DMS153 treated with DMSO at 0.1 percent for 48 hours (cell line): Measurements from ENCODE around the gene VSIG10L.

Experiments used
- DNase-seq: peaks from one replicate; lab custom pipeline; 2025; ENCODE audit not compliant: unreplicated experiment; lab: John Stamatoyannopoulos, UW

The VSIG10L gene

DNA sequence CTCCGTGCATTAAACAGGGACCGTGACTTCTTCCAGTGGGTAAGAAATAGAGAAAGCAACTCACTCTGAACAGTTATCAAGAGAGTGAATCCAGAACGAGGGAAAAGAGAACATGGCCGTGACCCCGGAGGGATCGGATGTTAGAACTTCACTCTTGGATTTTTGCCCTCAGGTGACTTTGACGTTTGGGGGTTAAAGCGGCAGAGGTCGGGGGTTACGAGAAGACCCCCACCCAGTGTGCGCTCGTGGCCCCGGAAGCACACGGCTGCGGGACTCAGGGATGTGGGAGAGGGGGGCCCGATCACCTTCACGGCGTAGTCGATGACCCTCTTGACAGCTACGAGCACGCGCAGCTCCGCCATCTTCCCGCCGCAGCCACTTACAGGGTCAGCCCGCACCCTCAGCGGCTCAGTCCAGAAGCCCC is 24.0 kb upstream of the VSIG10L start, which contains the start of gene ETFB:
Gene ETFB, minus strand, starts transcription at position 424 of the 424 bp plus-strand sequence. Its CDS starts 62 bp downstream, at position 362.
- DNase-seq = no peak

DNA sequence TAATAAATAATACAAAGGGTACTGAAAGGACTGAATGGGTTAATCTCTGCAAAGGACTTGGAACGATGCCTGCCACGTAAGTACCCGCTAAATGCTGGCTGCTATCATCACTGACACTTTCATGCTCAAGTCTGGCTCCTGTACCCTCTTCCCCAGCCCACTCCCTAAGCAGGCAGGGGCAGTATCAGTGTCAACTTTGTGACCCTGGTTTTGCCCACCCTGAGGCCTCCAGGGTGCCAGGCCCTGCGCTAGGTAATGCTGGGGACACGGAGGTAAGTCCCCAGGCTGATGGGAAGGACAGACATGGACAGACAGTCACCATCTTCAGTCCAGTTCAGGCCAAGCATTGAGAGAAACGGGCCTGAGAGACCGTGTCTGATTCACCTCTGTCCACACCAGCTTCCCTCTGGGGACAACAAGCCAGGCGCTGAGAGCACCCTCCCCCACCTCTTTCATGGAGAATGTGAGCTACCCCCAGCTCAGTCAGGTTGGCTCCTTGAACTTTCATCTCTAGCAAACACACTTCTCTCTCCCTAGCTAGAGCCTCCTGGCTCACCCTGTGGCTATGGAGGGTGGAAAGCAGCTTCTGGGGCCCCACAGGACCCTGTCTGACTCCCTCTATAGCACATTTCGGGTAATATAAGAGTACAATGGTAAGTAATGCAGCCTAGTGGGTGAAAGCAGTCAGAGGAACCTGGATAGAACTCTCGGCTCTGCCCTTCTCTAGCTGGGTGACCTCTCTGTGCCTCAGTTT is 23.4 kb upstream of the VSIG10L start:
- DNase-seq = no peak

DNA sequence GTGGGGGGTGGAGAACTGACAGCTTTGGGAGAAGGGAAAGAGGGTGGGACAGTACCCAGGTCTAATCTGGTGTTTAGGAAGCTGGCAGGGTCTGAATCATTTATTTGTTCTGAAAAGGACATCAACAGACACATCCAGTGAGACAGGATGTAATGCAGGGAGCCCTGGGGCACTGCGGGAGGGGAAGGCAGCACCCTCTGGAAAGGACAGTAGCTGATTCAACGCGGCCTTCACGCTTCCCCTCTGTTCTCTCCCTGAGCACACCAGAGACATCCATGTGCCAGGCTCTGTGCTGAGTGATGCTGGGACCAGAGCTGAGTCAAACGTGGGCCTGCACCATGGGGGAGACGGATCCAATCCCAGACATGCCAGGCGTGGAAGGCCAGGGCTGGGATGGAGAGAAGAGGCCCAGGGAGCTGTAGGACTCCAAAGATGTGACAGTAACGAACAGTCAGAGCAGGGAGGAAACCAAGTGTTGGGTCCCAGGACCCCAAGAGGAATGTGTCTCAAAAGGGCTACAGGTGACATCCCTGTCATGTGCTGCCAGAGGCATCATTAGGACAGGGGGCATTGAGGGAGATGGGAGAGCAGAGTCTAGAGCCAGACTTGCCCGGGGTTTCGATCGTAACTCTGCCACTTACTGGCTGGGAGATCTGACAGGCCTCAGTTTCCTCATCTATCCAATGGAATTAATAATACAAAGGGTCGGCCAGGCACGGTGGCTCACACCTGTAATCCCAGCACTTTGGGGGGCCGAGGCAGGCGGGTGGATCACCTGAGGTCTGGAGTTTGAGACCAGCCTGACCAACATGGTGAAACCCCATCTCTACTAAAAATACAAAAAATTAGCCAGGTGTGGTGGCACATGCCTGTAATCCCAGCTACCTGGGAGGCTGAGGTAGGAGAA is 22.5 kb upstream of the VSIG10L start:
- no peak for DNase-seq

DNA sequence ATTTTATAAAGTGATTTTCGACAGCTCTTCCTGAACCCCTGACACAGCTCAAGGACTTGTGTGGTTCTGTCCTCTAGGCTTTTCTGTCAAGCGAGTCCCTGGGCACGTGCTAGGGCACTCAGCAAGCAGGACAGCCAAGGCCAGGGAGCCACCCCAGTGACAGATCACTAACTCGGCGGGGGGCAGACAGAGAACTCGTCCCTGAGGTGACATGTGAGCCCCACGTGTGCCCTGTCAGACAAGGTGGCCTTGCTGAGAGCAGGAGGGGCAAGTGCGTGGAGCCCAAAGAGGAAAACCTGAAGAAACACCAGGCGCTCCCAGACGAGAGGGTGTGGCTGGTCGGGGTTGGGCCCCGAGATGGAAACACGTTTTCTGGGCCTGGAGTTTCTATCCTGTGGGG is 19.3 kb upstream of the VSIG10L start:
- DNase-seq = no peak

DNA sequence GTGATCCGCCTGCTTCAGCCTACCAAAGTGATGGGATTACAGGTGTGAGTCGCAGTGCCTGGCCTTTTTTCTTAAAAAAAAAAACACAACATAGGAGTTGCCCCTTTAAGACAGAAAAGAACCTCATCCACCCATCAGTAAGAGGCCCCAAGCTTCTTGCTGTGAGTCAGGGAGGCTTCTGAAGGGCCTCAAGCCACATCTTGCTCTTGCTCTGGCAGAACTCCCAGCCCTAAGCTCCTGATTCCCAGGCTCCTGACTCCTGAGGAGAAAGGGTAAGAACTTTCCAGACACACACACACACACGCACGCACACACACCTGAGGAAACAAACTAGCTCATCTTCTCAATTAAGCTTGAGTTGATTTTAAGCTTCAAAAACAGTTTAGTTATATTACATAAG is 17.4 kb upstream of the VSIG10L start:
- no peak for DNase-seq

DNA sequence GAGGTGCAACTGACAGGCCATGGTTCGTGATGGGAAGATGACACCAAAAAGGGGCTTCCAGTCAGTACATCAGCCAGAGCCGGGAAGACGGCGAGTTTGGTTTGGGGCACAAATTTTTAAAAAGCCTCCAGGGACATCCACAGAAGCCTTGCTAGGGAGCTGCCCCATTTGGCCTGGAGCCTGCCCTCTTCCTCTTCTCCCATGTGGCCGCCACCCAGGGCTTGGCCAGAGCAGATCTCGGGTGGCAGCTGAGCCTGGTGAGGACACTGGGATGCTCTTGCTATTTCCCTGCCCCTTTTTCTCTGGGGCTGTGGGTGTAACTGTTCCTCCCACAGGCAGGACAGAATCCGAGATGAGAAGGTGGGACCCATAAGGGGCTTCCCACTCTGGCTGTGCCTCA is 16.0 kb upstream of the VSIG10L start:
- DNase-seq = no peak

DNA sequence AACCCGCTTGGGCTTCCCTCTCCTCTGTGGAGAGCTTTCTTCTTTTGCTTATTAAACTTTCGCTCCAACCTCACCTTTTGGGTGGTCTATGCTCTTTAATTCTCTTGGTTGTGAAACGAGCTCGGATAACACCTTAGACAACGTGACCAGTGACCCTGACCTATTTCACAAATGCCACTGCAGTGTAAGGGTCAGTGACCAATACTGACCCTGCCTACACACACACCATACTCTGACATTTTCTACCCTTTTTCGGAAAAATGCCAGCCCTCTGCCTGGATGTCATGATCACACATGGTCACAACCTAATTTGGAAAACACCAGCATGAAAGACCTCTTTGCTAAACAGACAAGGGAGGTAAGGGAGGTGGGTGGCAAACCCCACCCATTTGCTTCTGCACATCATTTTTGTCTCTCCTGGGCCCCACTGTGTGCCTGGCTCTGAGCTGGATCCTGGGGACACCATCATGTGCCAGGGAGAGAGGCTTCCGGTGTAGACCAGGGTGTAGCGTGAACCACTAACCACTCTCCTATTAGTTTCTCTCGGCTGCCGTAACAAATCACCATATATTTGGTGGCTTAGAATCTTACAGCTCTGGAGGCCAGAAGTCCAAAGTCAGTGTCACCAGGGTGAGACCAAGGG is 14.3 kb upstream of the VSIG10L start:
- no peak for DNase-seq

DNA sequence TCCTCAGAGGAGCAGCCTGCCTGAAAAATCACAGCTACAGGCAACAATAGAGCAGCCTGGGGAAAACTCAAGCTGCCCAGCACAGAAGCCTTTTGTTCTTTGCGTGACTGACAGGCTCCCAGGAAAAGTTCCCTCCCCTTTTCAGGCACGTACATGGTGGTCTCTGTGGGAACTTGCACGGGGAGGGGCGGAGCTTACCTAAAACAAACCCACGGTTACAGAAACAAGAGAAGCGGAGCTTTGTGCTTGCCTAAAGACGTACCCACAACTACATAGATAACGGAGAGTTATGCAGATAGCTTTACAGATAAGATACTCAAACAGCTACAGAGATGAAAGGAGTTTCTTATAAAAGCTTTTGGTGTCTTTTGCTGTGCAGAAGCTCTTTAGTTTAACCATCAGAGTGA is 12.8 kb upstream of the VSIG10L start:
- DNase-seq = no peak

DNA sequence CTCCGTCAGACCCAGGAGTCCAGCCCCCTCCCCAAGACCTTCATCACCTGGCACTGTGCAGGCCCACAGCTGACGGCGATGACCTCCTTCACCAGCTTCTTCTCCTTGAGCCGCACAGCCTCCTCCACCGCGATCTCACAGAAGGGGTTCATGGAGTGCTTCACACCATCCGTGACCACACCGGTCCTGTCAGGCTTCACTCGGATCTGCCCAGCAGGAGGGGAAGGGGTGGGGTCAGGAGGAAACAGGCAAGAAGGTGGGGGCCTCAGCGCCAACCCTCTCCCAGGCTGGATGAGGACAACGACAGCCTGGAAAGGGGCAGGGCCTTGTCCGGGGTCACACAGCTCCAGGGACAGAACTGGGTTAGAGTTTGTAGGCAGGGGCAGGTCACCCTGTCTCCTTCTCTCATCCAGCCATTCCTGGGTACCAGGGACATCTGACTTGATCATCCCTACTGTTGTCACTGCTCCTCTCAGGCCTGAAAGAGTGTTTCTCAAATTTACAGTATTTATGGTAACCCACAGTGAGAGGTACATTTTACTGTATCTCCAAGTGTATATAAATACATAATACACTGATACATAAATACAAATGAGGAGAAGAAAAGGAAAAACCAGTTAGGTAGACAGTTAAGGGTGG is 12.3 kb upstream of the VSIG10L start:
- no peak for DNase-seq

DNA sequence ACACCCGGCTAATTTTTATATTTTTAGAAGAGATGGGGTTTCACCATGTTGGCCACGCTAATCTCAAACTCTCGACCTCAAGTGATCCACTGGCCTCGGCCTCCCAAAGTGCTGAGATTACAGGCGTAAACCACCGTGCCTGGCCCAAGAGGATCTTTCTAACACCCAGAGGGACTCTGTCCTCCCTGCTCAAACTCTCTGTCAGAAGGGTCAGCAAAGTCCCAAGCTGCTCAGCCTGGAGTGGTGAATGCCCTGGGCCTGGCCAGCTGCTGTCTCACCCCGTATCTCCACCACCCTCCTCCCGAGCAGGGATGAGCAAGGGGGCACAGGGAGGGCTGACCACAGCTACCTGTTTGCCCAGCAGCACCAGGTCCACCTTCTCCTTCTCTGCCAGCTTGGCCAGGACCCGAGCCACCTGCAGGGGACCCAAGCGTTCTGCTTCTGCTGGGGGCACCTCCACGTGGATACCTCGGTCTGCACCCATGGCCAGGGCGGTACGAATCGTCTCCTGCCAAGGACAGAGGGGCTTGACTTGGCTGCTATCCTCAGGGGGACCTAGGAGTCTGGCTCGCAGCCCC is 10.9 kb upstream of the VSIG10L start:
- DNase-seq = no peak

DNA sequence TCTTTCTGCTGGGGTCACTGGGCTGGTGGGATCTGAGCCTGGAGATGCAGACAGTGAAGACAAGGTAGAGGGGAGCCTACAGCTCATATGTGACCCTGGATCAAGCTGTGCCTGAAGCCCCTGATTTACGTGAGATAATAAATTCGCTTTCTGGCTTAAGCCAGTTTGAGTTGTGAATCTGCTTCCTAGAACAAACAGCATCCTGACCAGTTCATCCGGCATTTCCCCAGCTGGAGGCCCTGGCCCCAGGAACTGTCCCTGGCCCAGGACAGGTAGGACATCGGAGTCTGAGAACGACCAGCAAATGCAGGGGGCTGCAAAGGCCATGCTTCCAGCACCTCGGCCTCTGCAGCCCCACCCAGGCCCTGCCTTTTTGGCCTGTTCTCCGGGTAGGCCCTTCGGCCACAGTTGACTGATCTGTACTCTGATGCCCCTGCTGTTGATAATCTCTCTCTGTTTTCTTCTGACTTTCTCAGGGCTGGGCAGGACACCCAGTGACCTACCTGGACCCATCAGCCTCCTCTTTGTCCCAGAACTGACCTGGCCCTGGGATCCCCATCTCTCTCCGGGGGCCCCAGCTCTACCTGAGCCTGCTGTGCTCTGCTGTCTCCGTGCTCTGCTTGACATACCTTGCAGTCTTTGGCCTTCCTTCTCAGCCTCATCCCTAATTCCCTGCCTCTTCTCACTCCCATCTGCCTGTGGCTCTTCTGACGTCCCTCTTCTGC is 9.5 kb upstream of the VSIG10L start:
- DNase-seq = no peak

DNA sequence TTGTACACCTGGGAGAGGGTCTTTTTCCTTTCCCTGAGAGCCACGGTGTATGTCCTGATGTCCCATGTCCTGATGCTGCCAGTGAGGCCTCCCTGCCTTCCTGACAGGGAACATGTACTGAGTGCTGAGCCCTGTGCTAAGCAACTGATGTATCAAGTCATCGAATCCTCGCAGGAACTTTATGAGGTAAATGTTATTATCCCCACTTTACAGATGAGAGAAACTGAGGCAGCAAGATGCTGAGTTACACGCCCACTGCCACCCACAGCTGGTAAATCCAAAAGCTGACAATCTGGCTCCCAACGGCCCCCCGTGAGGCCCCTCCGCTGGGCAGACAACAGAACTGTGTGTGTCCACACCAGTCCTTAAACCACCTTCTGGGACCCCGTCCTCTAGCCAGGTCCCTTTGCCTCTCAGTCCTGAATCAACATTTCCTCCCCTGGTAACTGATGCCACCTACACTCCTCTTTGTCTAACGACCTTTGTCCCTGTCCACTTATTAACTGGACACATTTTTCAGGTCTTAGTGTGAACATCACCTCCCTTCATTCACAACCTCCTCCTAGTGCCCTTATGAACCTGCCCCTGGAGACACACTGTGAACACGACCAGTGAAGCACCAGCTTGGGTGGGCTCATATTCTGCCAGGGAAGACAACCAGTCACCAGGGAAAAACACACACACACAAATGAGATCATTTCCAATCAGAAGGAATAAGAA is 5.4 kb upstream of the VSIG10L start:
- DNase-seq = no peak

DNA sequence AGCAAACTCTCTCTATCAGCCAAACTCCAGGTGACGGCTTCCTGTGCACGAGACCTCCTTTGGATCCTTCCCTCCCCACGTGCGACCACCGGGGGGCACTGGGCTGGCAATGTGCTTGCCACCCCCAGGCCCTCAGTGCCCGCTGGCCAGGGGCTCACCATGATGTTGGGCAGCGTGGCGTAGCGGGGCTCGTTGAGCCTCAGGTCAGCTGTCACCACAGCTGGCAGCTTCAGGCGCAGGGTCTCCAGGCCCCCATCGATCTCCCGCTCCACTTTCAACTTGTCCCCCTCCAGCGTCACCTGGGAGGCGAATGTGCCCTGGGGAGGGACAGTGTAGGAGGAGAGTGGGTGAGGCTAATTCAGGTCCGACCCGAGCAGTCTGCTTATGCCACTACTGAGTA is 4.8 kb upstream of the VSIG10L start:
- no peak for DNase-seq

DNA sequence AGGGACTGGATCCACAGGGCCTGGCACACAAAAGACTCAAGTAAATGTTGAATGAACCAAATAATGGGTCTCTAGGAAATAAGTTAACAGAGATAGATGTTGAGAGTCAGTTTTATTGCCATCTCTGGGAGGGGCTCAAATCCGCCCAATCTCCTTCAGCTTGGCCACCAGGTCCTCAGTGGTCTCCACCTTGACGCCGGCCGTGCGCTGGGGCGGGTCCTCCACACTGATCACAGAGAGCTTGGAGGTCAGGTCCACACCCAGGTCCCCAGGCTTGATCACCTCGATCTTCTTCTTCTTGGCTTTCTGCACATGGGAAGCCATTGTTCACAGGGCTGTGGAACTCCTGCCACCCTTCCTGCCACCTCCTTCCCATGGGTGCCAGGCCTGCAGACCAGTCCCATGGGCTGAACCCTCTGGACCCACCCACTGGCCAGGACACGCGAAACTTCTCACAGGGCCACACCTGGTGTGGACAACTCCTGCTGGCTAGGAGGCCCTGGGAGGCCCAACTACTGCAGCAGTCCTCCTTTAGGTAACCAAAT is 3.2 kb upstream of the VSIG10L start:
- no peak for DNase-seq

DNA sequence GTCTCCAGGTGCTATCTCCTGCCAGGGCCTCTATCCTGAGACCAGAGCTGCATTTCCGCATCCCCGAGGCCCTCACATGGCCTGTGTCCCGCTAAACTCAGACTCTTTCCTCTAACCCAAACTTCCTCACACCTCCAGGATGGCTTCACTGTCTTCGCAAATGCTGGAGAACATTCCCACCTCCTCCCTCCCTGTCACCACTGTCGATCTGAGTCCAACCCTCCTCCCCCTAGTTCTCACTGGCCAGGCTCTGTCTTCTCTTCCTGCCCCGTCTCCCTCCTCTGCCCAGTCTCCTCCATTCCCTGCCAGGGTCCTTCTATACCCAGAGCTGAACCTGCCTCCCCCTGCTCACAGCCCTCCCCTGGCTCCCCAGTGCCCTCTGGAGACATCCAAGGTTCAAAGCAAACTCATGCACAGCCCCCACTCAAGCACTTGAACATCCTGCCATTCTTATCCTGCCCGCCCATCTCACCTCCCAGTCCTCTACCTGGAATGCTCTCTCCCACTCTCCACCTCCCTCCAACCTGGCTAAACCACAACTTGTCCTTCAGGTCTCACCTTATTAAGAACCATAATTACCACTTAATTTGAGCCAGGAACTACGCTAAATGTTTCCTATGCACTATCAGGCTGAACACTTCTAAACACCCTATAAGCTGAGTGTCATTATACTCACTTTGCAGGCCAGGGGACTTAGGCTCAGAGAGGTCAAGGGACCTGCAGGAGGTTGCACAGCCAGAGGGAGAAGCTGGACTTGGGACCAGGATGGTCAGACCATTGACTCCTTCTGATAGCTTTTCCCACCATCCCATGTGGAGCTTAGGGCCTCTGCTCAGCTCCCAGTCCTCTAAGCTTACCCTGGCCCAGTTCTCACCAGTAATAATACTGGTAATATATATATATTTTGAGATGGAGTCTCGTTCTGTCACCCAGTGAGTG is 961 bp upstream of the VSIG10L start:
- no peak for DNase-seq

DNA sequence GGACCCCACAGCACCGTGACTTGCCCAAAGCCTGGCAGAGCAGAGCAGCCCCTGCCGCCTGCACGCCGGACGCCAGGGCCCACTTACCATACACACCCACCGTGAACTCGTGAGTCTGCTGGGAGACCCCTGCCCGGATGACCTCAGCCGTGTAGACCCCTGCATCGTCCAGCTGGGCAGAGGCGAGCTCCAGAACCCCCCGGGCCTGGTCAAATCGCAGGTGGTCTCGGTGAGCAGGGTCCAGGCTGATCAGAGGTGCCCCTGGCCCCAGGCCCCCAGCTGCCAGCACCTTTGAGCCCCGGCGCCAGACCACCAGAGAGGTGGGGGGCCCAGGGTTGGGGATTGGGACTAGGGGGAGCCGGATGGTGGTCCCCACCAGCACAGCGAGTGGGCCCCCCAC is 873 bp downstream of the VSIG10L start:
- DNase-seq = no peak

DNA sequence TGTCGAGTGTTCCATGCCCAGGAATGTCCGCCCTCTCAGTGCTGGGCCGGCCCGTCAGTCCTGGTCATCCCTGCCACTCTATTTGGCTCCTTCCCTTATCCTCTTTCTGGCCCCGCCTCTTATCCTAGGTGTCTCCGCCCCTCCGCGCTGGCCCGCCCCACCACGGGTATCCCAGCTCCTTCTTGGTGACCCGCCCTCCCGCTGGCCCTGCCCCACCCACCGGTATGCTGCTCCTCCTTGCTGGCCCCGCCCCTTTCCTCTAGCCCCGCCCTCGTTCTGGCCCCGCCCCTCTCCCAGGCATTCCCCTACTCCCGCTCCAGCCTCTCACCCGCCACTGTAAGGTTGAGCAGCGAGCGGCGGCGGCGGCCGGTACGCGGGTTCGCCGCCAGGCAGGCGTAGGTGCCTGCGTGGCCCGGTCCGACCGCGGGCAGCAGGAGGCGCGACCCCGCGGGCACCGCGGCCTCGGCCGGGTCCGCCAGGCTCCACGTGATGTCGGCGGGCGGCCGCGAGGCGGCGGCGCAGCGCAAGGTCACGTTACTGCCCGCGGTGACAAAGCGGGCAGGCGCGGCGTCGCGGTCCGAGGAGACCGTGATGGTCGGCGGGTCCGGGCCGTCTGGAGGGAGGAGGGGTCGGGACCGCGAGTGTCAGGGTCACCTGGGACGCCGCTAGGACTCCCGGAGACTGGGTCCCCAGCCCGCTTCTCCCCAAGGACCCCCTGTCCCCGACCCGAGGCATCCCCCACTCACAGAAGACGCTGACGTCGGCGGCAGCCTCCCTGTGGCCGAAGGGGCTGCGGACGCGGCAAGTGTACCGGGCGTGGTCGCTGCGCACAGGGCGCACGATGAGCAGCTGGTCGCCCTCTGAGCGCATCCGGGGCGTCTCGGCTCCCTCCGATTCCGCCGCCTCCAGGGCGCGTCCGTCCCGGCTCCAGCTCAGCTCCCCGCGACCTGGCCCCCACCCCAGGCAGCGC is 2.0 kb downstream of the VSIG10L start:
- peak; percentile 71 for DNase-seq
